NCI-H524 (cell line): ENCODE results near the gene BMX.
A peak's percentile ranks its signal among the peaks of the same experiment; 100 is the strongest.

Experiments
- DNase-seq, 2 experiments: peaks; one replicate each; lab custom pipeline; 2025; lab: John Stamatoyannopoulos, UW

BMX gene

DNA sequence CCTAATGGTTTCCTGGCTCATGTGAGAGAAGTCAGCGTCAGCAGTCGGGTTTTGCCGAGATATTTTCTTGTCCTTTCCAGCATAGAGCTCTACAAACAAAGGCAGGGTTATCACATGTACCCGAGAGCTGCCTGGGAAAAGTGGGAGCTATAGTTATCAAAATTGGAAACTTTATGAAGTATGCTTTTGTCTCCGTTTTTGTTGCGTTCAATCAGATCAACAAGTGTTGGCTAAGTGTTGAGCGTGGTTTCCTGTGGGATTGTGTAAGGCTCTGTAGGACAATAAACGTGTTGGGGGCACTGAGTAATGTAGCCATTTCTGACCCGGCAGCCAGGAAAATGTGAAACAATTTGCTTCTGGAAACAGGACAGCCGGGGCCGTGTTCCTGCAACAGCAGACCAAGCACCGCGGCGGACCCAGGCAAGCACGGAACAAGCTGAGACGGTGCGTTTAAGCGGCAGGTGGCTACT, at the start of gene BMX:
BMX (plus strand) TSS at position 311 of the 470 bp plus-strand sequence. CDS start 7,547 bp downstream, outside the sequence.
- no peak for DNase-seq

DNA sequence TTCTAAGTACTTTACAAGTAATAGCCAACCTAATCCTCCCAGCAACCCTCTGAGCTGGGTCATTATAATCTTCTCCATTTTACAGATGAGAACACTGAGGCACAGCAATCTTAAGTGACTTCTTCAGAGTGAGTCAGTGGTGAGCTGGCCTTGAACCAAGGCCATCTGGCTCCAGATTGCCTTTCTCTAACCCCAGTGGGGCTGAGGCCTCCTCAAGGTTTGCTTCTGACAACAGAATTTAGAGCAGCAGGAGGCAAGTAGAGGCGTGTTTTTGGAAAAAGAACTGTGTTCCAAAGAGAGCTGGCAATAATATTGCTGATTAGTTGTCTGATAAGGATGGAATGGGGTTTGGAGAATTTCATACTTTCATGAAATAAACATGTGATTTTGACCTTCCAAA, 48.7 kb upstream of the BMX start:
- peak in 1 of 2 experiments; percentile 5 for DNase-seq

DNA sequence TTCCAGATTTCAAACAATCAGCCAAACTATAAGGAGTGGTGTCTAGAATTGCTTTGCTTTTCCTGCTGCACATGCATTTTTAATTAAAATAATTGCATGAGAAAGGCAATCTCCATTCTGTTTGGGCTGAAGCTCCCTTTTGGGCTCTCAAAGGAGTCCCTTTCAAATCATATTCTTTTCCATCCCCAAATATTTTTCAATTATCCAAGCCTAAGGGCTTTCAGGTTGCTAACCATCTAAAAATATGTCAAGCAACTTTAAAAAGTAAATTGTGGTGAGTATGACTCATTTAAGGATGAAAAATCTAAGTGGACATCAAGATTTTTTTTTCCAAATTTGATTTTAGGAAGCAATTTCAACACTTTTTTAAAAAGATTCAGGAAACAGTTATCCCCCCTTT, 35.9 kb upstream of the BMX start:
- DNase-seq, result no peak

DNA sequence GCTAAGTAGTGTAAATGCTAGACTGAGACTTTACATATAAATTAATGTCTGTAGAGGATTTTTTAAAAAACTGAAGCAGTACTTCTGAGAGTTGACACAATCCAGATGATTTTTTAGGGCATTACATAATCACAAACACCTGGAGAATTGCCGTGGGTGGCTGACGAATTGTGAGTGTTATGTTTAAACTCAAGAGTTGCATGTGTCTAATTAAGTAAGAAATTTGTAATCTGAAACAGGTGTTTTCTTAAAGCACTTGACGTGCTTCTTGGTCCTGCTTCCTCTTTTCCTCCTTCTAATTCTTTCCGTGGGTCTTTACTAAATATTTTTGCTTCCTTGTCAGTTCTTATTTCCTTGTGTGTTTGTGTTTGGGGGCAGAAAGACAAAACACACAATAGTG, 35.3 kb upstream of the BMX start:
- DNase-seq, result peak in 1 of 2 experiments; percentile 52

DNA sequence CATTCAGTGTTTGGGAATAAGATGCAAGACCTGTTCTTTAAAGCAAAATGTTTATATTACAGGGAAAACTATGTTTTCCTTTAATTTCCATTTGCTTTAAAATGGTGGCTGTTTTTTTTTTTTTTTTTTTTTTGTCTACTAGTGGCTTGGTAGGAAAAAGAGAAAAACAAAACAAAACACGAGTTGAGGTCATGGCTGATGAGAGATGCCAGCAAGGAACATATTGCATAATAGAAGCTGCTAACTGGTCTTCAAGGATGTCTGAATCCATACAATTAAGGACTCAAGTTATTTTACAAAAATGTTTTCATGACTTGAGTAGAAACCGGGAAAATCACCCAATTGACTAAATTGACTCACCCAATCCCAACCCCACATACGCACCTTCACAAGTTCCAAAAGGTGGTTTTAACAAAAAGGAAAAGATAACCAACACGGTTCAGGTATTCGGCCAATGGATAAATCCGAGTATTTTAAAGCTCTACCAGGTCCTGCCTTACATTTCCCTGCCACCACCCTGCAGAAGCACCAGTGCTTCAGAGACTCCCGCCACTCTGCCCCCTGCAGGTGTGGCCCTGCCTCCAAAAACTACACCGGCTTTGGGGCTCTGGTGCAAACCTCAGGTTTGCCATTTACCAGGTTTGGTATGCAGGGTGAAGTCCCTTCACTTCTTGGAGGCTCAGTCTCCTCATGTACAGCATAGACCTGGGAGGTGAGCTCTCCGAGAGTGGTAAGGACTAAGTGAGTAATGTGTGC, 34.5 kb upstream of the BMX start:
- DNase-seq, result peak in 1 of 2 experiments; percentile 20

DNA sequence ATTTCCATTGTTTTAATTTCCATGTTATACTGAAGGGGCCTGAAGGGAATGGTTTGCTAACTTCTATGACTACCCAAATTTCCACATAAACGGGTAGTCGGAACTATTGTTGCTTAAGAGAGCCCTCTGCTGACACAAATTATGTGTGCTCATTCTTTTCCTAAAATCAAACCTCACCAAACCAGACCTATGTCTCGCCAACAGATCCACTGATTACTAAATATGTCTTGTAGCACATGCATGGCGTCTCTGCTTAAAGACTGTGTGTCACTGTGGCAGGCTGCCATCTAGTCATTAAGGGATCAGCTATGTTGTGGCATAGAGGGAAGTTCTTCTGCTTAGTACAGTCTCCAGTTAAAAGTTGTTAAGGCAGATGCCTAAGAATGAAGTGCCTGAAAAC, 32.6 kb upstream of the BMX start:
- DNase-seq, result peak; percentile 84 to 90

DNA sequence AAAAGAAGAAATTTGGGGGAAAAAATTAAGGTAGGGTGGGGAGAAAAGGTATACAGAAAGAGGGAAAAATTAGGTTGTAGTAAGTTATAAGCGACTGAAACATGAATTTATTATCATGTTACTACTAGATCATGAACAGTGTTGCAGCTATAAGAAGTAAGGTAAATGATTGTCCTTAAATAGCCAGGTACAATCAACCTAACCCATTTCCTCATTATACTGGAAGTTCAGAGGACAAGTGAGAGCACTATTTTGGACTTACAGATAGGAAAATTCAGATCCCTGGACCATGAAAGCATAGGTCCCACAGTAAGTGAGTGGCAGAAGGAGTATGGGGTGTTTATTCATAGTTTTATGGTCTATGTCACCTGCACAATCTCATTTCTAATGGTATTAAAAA, 31.0 kb upstream of the BMX start:
- no peak for DNase-seq

DNA sequence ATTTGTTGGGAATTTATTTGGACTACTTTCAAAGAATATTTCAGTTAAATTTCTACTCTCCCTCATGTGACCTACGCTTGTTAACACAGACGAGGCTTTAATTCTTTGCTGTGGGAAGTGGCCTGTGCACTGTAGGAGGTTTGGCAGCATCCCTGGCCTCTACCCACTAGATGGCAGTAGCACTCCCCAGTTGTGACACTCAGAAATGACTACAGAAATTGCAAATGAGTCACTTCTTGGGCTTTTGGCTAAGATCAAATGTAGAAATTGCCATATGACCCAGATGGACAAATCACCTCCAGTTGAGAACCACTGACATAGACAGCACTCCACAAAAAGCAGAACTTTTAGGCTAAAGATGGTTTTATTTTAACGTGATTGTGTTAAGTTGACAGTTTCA, 29.6 kb upstream of the BMX start:
- peak; percentile 42 to 73 for DNase-seq

DNA sequence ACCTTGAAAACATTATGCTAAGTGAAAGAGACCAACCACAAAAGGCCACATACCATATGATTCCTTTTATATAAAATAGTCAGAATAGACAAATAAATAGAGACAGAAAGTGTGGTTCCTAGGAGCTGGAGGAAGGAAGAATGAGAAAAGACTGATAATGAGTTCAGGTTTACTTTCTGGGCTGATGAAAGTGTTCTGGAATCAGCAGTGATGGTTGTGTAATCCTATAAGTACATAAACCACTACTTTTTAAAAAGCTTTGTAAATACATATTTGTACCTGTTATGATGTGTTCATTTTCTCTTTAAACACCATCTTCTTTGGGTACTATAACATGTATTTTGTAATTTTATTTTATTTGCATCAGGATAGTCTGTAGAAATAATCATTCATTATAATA, 28.1 kb upstream of the BMX start:
- DNase-seq, result no peak

DNA sequence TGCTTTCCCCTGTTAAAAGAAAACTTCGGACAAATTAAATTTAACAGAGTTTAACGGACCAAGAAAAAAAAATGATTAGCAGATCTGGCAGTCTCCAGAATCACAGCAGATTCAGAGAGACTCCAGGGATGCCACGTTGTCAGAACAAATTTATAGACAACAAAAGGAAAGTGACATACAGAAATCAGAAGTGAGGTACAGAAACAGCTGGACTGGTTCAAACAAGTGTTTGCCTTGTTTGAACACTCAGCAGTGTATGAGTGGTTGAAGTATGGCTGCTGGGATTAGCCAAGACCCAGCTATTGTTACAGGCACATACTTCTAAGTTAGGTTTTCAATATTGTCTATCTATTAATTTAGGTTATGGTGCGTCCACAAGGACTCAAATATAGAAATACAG, 26.6 kb upstream of the BMX start:
- DNase-seq, result peak in 1 of 2 experiments; percentile 47

DNA sequence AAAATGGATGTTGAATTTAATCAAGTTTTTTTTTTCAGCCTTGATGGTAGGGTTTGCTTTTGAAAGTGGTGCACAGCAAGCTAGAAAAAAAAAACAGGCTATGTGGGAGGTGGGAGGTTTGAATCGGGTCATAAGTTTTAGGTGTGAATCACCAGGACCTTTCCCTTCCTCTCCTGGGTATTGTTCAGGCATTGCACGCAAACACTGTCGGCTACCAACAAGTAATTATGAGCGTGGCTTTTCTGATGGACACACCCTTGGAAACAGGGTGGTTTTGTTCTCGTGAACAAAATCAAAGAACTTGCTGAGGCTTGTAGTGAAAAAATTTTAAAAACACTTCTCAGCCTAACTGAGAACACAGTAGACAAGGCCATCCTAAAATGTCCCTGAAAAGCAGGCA, 25.6 kb upstream of the BMX start:
- DNase-seq, result no peak

DNA sequence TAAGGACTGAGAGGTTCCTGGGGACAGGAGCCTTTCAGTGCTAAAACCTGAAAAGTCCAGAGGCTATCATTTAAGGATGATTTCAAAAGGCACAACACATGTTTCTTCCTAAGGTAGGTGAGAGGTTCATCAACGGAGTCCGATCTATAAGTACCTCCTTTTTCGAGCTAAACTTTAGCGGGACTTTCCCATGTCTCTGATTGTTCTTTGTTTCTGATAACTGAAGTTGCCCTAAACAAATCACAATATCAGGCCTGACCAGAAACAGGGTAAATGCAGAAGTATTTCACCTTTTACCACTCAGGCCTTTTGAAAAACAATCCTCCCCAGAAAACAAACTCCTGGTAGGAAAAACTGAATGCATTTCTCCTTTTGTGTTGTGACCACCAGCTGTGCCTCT, 25.1 kb upstream of the BMX start:
- DNase-seq, result no peak

DNA sequence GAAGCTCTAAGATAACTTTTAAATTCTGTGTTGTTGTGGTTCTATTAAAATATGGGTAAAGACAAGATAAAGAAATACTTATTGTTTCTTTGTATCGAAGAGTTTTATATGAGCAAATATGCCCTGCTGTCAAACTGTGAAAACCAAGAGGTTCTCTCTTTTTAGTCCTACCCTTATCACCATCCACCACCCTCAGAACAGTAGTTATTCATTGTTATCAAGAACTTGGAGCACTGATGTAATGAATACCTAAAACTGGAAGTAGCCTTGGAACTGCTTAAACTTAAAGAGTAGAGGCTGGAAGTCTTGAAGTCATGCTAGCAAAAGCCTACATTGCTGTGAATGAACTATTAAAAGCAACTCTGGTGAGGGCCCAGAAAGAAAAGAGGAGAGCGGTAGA, 16.7 kb upstream of the BMX start:
- no peak for DNase-seq

DNA sequence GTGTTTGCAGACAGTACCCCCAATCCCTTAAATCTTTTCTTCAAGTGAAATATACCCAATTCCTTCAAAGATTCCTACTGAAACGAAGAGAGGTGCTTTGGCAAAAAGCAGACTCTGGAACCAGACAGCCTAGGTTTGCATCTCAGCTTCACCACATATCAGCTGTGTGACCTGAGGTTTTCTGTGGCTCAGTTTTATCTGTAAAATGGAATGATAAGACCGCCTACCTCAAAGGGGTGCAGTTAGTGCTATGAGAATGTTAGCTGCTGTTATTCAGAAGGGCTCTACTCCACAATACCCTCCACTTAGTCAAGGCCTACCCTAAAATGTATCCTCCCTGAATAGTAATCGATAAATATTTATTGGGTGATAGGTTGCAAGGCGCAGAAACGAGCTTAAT, 8.1 kb upstream of the BMX start:
- DNase-seq, result no peak

DNA sequence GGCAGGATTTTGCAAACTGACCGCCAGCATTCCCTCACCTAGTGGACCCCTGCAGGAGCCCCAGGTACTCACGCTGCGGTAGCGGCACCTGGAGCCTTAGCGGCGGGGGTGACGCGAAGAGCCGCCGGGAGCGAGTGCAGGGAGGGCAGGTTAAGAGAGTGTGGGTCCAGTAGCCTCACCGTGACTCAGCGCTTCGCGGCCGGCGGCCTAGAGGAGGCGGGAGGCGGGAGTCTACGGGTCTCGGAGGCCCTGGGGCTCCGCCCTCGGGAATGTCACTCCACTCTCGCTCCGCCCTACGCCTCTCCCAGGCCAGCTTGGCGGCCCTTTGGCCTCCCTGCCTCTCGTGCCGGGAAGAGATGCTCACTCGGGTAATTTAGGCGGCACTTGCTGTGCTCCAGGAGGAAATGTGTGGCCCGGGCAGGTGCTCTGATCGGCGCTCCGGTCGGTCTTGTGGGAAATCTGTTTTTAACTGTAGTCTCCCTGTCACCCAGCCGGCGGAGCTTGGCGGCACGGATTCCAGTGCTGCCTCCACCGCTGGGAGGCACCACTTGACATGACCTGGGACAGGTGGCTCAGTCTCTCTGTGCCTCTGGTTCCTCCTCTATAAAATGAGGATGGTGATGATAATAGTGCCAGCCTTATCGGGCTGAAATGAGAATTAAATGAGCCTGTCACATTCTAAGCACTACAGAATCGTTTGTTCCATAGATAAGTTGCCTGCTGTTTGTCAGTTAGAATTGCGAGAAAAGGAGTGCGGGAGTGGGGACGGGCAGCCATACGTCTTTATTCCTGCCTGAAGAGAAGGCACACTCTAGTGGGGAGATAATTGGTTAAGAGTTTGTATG, 7.3 kb upstream of the BMX start, which contains the start of gene PIR:
PIR (minus strand) TSS at position 216 of the 845 bp plus-strand sequence. CDS start 2,076 bp downstream, outside the sequence.
- peak; percentile 70 to 86 for DNase-seq

DNA sequence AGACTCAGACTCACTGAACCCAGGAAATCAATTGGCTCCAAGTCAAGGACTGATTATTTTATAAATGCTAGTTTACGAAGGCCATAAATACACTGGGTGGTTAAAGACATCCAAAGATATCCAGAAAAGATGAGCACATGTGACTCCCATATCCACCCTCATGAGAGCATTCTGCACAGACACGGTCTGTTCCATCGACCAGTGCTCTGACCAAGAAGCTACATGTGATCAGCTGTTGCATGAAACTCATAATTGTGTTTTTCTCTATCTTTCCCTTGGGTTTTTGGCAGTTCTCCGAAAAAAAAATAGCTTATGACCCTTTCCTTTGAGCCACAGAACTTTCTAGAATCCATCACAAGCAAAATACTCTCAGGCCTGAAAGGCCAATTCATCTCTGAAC, 4.8 kb upstream of the BMX start:
- no peak for DNase-seq

DNA sequence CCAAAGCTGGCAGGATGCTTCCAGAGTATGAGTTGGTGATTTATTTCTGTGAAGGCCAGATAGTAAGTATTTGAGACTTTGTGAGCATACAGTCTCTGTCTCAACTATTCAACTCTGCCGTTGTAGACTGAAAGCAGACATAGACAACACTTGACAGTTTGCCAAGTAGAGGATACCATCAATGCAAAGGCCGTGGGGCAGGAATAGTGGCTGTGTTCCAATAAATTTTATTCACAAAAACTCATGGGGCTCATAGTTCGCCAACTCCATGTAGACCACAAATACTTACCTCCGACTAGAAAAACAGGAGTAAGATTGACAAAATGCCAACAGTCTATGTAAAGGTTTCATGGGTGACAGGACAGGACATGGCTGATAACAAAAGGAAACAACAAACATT, 3.8 kb upstream of the BMX start:
- DNase-seq, result no peak

DNA sequence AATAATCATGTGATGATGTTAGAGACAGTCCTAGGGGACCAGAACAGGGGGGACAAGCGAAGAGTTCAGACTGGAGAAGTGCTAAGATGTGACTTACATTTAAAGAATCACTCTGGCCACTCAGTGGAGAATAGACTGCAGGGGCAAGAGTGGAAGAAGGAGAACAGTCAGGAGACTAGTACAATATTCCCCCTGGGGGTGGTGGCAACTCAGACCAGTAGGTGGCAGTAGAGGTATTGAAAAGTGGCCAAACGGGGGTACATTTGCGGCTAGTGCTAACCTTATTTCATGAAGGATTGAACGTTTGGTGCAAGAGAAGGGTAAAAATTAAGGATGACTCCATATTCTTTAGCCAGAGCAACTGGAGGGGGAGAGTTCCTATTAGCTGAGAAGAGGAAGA, 2.7 kb upstream of the BMX start:
- DNase-seq, result peak; percentile 37 to 71

DNA sequence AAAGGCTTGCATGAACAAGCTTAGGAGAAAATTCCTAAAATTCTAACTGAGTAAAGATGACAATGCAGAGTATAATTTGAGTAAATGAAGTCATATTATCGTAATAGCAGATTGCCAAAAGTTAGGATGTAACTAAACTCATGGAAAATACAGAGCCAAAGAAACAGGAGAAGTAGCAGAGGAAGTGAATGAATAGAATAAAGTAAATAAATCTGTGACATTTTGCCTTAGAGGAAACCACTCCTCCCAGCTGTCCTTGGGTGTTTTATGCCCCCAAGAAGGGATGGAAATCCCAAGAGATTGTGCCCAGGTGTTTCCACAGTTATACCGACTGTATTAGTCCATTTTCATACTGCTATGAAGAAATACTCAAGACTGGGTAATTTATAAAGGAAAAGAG, 1.9 kb upstream of the BMX start:
- no peak for DNase-seq

DNA sequence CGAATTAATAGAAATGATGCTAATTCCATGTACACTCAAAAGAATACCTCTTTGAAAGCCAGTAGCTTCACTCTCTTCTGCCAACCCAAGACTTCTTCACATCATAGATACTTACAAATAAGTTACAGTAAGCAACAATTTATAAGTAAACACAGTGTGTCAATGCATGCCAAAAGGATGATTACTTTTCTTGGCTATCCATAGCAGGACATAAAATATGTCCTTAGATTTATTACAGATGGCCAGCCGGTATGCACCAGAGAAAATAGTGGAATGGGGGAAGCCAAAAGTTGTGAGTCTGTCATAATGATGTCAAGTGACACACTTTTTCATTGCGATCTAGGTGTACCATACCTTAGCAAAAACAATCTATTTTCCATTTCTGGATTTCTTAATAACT, 631 bp upstream of the BMX start:
- DNase-seq, result no peak

DNA sequence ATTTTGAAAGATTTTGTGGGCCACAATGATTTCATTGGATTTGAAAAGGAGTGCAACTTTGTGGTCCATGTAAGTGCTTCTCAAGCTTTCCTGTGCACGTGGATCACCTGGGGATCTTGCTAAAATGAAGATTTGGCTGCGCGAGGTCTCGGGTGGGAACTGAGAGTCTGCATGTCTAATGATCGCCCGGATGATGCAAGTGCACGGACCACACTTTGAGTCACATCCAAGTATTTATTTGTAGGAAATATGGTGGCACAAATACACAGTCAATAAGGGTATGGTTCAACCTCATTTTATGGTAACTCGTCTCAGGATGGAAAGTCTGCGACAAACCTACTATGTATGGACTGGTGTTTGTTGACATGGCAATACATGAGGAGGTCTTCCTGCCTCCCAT, 899 bp downstream of the BMX start:
- DNase-seq, result no peak

DNA sequence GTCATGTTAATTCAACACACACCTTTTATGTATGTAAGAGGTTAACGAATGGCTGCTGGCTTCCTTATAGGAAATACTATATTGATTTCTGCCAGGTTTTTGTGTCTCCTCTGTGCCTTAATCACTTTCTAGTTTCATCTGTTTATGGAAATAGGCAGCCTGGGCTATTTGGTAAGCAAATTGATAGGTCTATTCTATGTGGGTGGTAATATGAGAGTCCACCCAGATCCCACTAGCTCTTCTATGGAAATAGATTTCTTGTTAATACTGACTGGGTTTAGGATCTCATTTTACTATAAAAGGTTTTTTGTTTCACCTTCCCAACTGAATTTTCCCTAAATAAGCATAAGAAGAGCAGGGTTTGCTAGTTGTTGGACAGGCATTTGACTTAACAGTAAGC, 4.1 kb downstream of the BMX start:
- no peak for DNase-seq

DNA sequence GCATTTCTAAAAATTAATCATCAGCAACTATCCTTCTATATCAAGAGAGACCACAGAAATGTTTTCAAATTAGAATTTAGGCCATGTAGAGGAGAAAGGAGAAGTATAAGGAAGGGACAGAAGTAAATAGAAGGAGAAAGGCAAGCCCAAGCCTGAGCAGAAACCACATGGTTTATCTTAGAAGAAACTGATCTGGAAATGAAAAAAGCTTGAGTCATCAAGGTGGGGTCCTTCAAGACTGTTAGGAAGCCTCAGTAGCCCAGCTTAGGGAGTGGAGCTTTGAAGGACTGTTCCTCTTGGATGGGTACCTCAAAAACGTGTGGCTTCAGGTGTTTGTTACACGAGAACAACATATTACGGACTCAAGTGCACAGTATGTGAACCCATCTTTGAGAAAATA, 4.5 kb downstream of the BMX start:
- no peak for DNase-seq
